OCI-LY1 (cell line): Measurements from ENCODE around the gene PSMD5.

Source experiments
- CTCF ChIP-seq: fragments of 200-600 bp; sonication (generic), shearing (Covaris generic); IDR thresholded peaks from 2 replicates; pipeline ENCODE4 v1.5.1; 2017; ENCODE audit warnings: mild to moderate bottlenecking, antibody characterized with exemption, low read length, moderate library complexity, mixed read lengths
- EZH2 ChIP-seq: fragments of 200-600 bp; sonication (generic), shearing (Covaris generic); IDR thresholded peaks from 2 replicates; pipeline ENCODE4 v1.8.0; 2017; ENCODE audit warnings: borderline replicate concordance, mixed run types, mild to moderate bottlenecking, antibody characterized with exemption, low read length, moderate library complexity, mixed read lengths

GRCh38 chr9:120833325-120833724 is 9.4 kb downstream of the PSMD5 start:
- TF ChIP-seq CTCF = no peak
- TF ChIP-seq EZH2 = no peak
